ENCODE results near the gene TRIM40. TPM values are rescaled to one million over a fixed set of nuclear protein-coding genes. Genes with fewer than 3 reads are reported as not detected.

Gene TRIM40
- total and polyA plus RNA-seq, 8 donors: 0.09 to 0.16 (median 0.14) TPM; not detected in 4

DNA sequence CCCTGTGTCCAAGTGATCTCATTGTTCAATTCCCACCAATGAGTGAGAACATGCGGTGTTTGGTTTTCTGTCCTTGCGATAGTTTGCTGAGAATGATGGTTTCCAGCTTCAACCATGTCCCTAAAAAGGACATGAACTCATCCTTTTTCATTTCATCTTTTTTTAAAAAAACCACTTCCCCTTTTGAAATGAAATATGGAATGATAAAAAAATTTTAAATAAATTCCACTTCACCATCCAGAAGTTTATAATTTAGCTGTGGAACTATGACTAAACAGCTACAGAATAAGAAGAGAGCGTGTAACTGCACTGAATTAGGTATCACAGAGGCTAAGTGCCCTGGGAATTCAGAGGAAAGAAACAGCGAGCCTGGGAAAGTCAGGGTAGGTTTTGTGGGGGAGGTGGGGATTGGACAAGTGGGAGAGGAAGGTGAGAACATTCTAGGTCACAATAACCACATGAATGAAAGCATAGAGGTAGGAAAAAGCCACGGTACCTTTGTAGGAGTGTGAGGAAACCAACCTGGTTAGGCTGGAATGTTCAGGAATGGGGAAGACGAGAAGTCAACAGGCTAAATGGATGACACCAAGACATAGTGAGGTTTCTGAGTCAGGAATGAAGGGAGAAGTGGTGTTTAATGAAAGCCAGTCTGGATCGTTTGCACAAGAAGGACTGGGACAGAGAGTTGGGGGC, 14.1 kb downstream of the TRIM40 start:
- H3K27ac ChIP-seq: no peak overlapping the region
- no peak for ATAC-seq
- H3K9me3 ChIP-seq: no peaks in the 10 kb centered on the region

GRCh38 chr6:30150671-30151395, 14.9 kb downstream of the TRIM40 start:
- TF ChIP-seq, protein P1, sequence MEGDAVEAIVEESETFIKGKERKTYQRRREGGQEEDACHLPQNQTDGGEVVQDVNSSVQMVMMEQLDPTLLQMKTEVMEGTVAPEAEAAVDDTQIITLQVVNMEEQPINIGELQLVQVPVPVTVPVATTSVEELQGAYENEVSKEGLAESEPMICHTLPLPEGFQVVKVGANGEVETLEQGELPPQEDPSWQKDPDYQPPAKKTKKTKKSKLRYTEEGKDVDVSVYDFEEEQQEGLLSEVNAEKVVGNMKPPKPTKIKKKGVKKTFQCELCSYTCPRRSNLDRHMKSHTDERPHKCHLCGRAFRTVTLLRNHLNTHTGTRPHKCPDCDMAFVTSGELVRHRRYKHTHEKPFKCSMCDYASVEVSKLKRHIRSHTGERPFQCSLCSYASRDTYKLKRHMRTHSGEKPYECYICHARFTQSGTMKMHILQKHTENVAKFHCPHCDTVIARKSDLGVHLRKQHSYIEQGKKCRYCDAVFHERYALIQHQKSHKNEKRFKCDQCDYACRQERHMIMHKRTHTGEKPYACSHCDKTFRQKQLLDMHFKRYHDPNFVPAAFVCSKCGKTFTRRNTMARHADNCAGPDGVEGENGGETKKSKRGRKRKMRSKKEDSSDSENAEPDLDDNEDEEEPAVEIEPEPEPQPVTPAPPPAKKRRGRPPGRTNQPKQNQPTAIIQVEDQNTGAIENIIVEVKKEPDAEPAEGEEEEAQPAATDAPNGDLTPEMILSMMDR (IDR thresholded peaks at IDR 0.05): no peak
- Histone ChIP-seq H3K36me3 (no peaks in the 10 kb centered on the region), H3K4me3 (no peak overlapping the region), H3K9me3 (no peaks in the 10 kb centered on the region), H3K27ac (no peak overlapping the region), H3K27me3 (peaks cover 0 to 14% of the 10 kb centered on the region in 2 donors), H3K4me1 (peaks cover 0 to 7% of the 10 kb centered on the region in 2 donors)
- ATAC-seq (no peak), DNase-seq (no peak)
- intact Hi-C loops (cut with DNase I): no loop called here

More for the DNA sequence above, 14.1 kb downstream of the TRIM40 start:
- no peak for DNase-seq
- no peaks in the 10 kb centered on the region for H3K36me3 ChIP-seq
- peaks cover 0 to 7% of the 10 kb centered on the region in 2 donors for H3K4me1 ChIP-seq
- no peak overlapping the region for H3K4me3 ChIP-seq
- intact Hi-C loops (cut with DNase I): no loop called here
- peaks cover 0 to 16% of the 10 kb centered on the region in 2 donors for H3K27me3 ChIP-seq
- TF ChIP-seq, protein P1 (IDR thresholded peaks at IDR 0.05): no peak

DNA sequence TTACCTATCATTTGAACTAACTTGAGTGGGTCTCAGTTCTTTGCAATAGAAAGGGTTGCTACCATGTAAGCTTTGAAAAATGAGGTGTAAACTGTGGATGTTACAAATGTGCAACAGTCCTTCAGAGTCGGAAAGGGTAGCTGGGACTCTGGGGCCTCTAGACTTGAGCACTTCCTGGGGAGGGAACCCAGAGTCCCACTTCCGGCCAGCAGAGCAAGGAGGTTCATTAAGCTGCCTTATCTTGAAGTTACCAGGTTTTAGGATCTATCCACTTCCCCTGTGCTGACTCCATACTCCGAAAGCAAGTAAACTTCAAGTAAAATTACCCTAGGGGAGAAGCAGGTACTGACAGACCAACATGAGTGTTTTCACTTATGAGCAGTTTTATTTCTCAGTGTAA, 15.6 kb downstream of the TRIM40 start:
- intact Hi-C loops (cut with DNase I): no loop called here
- DNase-seq (no peak), ATAC-seq (no peak)
- H3K36me3 ChIP-seq: no peaks in the 10 kb centered on the region
- H3K27ac ChIP-seq: no peak overlapping the region
- no peak overlapping the region for H3K4me3 ChIP-seq
- TF ChIP-seq, protein P1 (IDR thresholded peaks at IDR 0.05): no peak
- no peaks in the 10 kb centered on the region for H3K9me3 ChIP-seq
- peaks cover 0 to 7% of the 10 kb centered on the region in 2 donors for H3K27me3 ChIP-seq
- H3K4me1 ChIP-seq: peaks cover 0 to 7% of the 10 kb centered on the region in 2 donors

DNA sequence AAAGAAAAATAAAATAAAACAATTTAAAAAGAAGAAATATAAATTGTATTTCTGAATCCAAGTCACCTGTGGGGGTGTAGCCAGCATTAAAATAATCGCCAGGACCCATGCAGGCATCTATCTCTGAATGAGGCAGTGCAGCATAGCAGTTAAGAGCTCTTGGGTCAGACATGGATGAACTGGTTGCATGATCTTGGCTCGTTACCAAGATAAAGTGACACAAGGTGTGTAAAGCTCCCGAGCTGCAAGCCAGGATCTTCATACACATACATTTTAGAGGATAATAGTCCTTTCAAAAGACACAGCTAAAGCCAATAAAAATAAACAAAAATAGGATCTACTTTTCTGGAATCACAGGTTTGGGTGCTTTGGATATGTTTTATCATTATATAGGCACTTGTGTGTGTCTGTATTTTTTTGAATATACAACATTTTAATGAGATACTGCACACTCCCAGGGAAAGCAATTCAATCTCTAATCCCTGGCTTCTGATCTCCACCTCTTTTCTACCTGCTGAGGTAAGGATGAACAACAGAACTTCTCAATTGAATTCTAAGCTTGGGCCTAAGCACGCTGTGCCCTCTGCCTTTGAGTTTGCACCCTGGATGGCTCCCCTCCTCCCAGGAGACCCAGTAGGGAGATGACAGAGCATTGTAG, 16.2 kb downstream of the TRIM40 start:
- DNase-seq: no peak
- H3K36me3 ChIP-seq: no peaks in the 10 kb centered on the region
- H3K9me3 ChIP-seq: no peaks in the 10 kb centered on the region
- peaks cover 0 to under 1% of the 10 kb centered on the region in 2 donors for H3K27me3 ChIP-seq
- TF ChIP-seq, protein P1 (IDR thresholded peaks at IDR 0.05): no peak
- ATAC-seq: no peak
- H3K27ac ChIP-seq: no peak overlapping the region
- intact Hi-C loops (cut with DNase I): no loop called here
- H3K4me3 ChIP-seq: no peak overlapping the region
- H3K4me1 ChIP-seq: peaks cover 0 to 12% of the 10 kb centered on the region in 2 donors
